Keratinocyte (primary cell): ENCODE data around the gene DVL2.

Experiments
- CTCF ChIP-seq, 3 experiments: IDR thresholded peaks in 1 of 3; conservative IDR thresholded peaks in 1 of 3; optimal IDR thresholded peaks in 1 of 3; 2 replicates in 2 of 3; 3 replicates in 1 of 3; pipeline versions ENCODE3 to v1.5.1; 2011; ENCODE audit warnings: low read length in 3 of 3, mild to moderate bottlenecking in 3 of 3, moderate library complexity in 2 of 3, control low read depth in 1 of 3, inconsistent platforms in 1 of 3; ENCODE audit not compliant: insufficient read depth in 2 of 3; ENCODE audit errors: extremely low read depth in 1 of 3
- EZH2 ChIP-seq: IDR thresholded peaks from one replicate; pipeline ENCODE4 v1.6.1; 2012; ENCODE audit warnings: inconsistent platforms, mild to moderate bottlenecking, low read length, moderate library complexity

- TF ChIP-seq EZH2: no peak
- TF ChIP-seq CTCF (optimal IDR thresholded peaks at IDR 0.05 in 1 of 3, IDR thresholded peaks at IDR 0.05 in 1 of 3, conservative IDR thresholded peaks at IDR 0.05 in 1 of 3; ENCODE audit: extremely low read depth in 1 of 3, insufficient read depth in 2 of 3, low read length in 3 of 3): no peak
Measured at GRCh38 chr17:7216242-7217112, 17.8 kb downstream of the DVL2 start.
